ENCODE data around the gene ZFP64.
"Not testable (repeated sequence)": the region's sequence is repeated elsewhere in the genome, so short reads cannot be mapped to it uniquely, and the experiment has no call there.

The ZFP64 gene

GRCh38 chr20:52191132-52191915 is at the start of gene ZFP64:
TSS of gene ZFP64 (minus strand) at chr20:52191779. CDS start at chr20:52191636, 143 bp downstream.
- DNase-seq (ENCODE audit: low read depth), result peak; percentile 74

GRCh38 chr20:52240802-52241201 is 49.2 kb upstream of the ZFP64 start:
- no peak for DNase-seq (ENCODE audit: low read depth)

- DNase-seq (ENCODE audit: low read depth), result no peak
These were observed 47.5 kb upstream of the ZFP64 start for GRCh38 chr20:52239102-52239501.

- DNase-seq (ENCODE audit: low read depth), result no peak
These were observed 44.7 kb upstream of the ZFP64 start for GRCh38 chr20:52236292-52236691.

- DNase-seq (ENCODE audit: low read depth), result no peak
These were observed 43.5 kb upstream of the ZFP64 start for GRCh38 chr20:52235129-52235528.

- no peak for DNase-seq (ENCODE audit: low read depth)
These were observed 42.9 kb upstream of the ZFP64 start for GRCh38 chr20:52234302-52235045.

GRCh38 chr20:52231230-52231746 is 39.7 kb upstream of the ZFP64 start:
- DNase-seq (ENCODE audit: low read depth), result no peak

GRCh38 chr20:52230409-52230808 is 38.8 kb upstream of the ZFP64 start:
- DNase-seq (ENCODE audit: low read depth), result no peak

GRCh38 chr20:52229346-52229745 is 37.8 kb upstream of the ZFP64 start:
- not testable (repeated sequence) for DNase-seq (ENCODE audit: low read depth)

GRCh38 chr20:52226370-52226769 is 34.8 kb upstream of the ZFP64 start:
- no peak for DNase-seq (ENCODE audit: low read depth)

- no peak for DNase-seq (ENCODE audit: low read depth)
These were observed 33.3 kb upstream of the ZFP64 start for GRCh38 chr20:52224920-52225319.

- not testable (repeated sequence) for DNase-seq (ENCODE audit: low read depth)
These were observed 29.8 kb upstream of the ZFP64 start for GRCh38 chr20:52221362-52221761.

- not testable (repeated sequence) for DNase-seq (ENCODE audit: low read depth)
These were observed 29.3 kb upstream of the ZFP64 start for GRCh38 chr20:52220891-52221290.

- no peak for DNase-seq (ENCODE audit: low read depth)
These were observed 27.9 kb upstream of the ZFP64 start for GRCh38 chr20:52219441-52219840.

GRCh38 chr20:52217689-52218395 is 26.3 kb upstream of the ZFP64 start:
- no peak for DNase-seq (ENCODE audit: low read depth)

GRCh38 chr20:52213995-52214394 is 22.4 kb upstream of the ZFP64 start:
- DNase-seq (ENCODE audit: low read depth), result no peak

GRCh38 chr20:52212943-52213342 is 21.4 kb upstream of the ZFP64 start:
- no peak for DNase-seq (ENCODE audit: low read depth)

- no peak for DNase-seq (ENCODE audit: low read depth)
These were observed 18.7 kb upstream of the ZFP64 start for GRCh38 chr20:52210037-52210990.

GRCh38 chr20:52209154-52209571 is 17.6 kb upstream of the ZFP64 start:
- DNase-seq (ENCODE audit: low read depth), result no peak

- no peak for DNase-seq (ENCODE audit: low read depth)
These were observed 15.6 kb upstream of the ZFP64 start for GRCh38 chr20:52207020-52207810.
